Suprapubic skin (tissue), 3 donors: ENCODE measurements around the gene TRIM65.

Source experiments
- CTCF ChIP-seq, 2 donors: fragments of 200-600 bp in 1 of 2; fragments of 450-650 bp in 1 of 2; sonication (generic) in 1 of 2; IDR thresholded peaks; one replicate each; pipeline ENCODE4 v1.5.1; 2016 to 2019; ENCODE audit warnings: antibody characterized with exemption in 2 of 2, mild to moderate bottlenecking in 1 of 2, moderate library complexity in 1 of 2
- EP300 ChIP-seq: sonication (generic); formaldehyde crosslinking; IDR thresholded peaks from one replicate; pipeline ENCODE4 v1.6.1; 2017; ENCODE audit warnings: antibody characterized with exemption
- POLR2A ChIP-seq, 2 donors: fragments of 450-650 bp; IDR thresholded peaks; one replicate each; pipeline ENCODE4 v1.6.1; 2017; ENCODE audit warnings: antibody characterized with exemption in 2 of 2, mild to moderate bottlenecking in 2 of 2, moderate library complexity in 2 of 2

- TF ChIP-seq CTCF (IDR thresholded peaks at IDR 0.05) (no peak), EP300 (no peak), POLR2A (IDR thresholded peaks at IDR 0.05) (no peak)
These were observed 23.0 kb downstream of the TRIM65 start for GRCh38 chr17:75873587-75874322.
